ENCODE data around the gene CD59. TPM values are rescaled to one million over a fixed set of nuclear protein-coding genes. Genes with fewer than 3 reads are reported as not detected.
"Not testable (repeated sequence)": the region's sequence is repeated elsewhere in the genome, so short reads cannot be mapped to it uniquely, and the experiment has no call there.

The CD59 gene
- total RNA-seq, 2 experiments from 2014 or later: 26.4 to 27.4 TPM

DNA sequence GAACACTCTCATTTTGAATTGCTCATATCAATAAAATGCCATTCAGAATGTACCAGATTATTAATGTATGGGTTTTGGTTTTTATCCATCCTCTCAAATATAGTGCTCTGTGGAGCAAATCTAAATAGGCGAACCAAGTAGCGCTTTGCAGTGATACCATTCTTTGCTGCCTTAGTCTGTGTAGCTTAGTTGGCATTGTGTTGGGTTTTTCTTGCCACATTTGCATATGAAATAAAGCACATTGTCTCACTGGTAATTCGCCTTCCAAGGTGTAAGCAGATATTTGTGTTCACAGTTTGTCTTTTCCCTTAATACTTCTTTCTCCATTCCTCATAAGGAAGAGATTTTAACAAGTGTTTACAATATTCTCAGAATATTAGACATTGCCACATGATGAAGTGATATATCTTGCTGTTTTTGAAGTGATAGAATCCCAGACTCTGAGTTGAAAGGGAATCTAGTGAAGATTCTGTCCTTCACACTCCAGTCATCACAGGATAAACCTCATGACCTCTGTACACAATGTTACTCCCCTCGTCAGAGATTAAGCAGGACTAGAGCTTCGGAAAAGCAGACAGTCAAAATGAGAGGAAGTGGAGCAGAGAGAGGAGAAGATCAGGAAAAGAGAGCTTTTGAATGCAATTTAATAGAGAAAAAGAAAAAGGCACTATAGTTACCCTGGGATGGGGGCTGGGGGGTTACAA, 52.1 kb downstream of the CD59 start:
- ChIA-PET POLR2A (no interaction called here), CTCF (no interaction called here)

DNA sequence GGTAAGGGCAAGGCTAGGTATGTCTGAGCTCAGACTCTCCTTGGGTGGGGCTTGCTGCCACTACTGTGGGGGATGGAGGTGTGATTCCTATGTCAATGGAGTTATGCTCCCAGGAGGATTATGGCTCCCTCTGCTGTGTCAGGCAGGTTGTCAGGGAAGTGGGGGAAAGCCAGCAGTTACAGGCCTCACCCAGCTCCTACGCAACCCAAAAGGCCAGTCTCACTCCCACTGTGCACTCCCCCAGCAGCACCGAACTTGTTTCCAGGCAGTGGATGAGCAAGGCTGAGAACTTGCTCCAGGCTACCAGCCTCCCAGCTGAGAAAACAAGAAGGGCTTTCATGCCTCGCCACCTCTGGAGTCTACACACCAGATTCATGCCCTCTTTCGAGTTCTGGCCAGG, 53.8 kb downstream of the CD59 start:
- ChIA-PET POLR2A (no interaction called here), CTCF (no interaction called here)

DNA sequence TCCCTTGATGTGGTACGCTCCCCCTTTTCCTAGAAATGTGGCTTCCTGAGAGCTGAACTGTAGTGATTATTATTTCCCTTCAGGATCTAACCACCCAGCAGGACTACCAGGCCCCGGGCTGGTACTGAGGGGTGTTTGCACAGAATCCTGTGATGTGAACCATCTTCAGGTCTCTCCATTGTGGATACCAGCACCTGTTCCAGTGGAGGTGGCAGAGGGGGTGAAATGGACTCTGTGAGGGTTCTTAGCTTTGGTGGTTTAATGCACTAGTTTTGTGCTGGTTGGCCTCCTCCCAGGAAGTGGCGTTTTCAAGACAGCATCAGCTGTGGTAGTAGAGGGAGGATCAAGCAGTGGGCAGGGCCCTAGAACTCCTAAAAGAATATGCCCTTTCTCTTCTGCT, 54.2 kb downstream of the CD59 start:
- POLR2A ChIA-PET: no interaction called here
- CTCF ChIA-PET: no interaction called here

GRCh38 chr11:33678616-33679015, 57.6 kb downstream of the CD59 start:
- POLR2A ChIA-PET, CTCF ChIA-PET: not testable (repeated sequence)

- CTCF ChIA-PET: no interaction called here
- POLR2A ChIA-PET: no interaction called here
Observed at GRCh38 chr11:33674035-33674814, 62.0 kb downstream of the CD59 start.

DNA sequence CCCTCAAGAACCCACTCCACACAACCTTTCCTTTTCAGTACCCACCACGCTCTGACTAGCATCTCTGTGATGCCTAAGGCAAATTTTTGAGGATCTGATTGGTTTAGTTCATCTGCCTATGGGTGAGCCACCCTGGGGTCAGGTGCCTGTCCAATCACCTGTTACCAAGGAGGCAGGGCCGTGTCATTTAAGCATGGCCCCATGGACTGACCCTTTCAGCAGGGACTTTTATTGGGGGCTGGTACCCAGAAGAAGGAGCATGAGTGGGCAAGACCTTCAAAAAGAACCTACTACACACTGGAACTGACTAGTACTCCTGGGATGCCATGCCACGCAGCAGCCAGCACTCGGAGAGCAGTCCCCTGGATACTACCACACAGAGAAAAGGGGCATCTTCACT, 64.0 kb downstream of the CD59 start:
- CTCF ChIA-PET: no interaction called here
- POLR2A ChIA-PET: no interaction called here

- CTCF ChIA-PET: interaction anchor here (1.0 kb wide), 1 partner anchor 18 kb away, joined by 3 read pairs; no protein-coding TSS in a partner anchor
- POLR2A ChIA-PET: interaction anchor here (1.3 kb wide), 1 partner anchor 19 kb away, joined by 3 read pairs; no protein-coding TSS in a partner anchor
Observed at GRCh38 chr11:33670250-33671011, 65.8 kb downstream of the CD59 start.

- ChIA-PET CTCF (no interaction called here), POLR2A (interaction anchor here (1.3 kb wide), 1 partner anchor 20 kb away, joined by 3 read pairs; no protein-coding TSS in a partner anchor)
Observed at GRCh38 chr11:33669598-33670249, 66.5 kb downstream of the CD59 start.

DNA sequence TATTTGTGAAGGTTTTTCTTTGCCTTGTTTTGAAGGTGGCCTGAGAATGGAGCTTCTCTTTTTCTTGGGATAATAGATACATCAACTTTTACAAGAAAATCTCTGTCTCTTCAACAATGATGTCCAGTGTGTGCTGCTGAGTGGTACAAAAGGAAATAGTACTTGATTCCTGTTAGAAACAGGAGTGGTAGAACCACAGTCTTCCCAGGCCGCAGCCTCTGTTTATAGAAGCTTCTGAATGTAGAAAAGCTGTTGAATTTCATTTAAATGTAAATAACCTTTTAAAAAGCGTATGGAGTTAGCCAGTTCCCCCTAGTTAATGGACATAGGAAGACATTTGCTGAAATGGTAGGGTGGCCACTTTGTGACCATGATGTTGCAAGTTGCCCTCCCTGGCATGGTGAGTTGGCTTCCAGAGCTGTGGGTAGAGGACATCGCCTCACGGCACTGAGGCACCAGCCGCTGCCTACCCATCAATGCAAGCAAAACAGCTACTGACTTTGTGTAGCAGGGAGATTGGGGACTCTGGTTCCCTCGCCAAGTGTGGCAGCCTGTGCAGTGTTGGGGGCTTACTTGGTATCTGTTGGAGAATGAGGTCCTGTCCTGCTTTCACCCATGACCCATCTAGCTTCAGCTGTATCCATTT, 67.1 kb downstream of the CD59 start:
- ChIA-PET POLR2A (no interaction called here), CTCF (no interaction called here)

- POLR2A ChIA-PET: no interaction called here
- CTCF ChIA-PET: no interaction called here
Observed at GRCh38 chr11:33668468-33668825, 67.8 kb downstream of the CD59 start.

DNA sequence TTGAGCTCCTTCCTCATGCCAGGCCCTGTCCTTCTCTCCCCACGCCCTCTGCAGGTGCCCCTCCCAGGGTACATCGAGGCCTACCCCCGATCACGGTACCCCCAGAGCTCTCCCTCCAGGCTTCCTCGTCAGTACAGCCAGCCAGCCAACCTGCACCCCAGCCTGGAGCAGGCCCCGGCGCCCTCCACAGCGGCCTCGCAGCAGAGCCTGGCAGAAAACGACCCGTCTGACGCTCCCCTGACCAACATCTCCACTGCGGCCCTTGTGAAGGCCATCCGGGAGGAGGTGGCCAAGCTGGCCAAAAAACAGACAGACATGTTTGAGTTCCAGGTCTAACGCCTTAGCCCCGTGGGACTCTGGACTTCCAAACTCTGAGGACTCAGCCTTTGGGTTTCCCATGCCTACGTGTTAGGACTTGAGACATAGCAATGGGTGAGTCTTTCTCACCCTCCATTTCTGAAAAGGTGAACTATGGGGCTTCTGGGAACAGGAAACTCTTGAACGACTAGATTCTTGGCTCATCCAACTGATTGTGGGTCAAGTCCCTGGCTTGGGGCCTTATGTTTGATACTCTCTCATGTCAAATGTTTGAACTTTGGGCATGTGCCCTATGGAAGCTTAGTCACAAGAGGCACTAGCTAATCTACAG, 68.3 kb downstream of the CD59 start:
- CTCF ChIA-PET: no interaction called here
- POLR2A ChIA-PET: no interaction called here

DNA sequence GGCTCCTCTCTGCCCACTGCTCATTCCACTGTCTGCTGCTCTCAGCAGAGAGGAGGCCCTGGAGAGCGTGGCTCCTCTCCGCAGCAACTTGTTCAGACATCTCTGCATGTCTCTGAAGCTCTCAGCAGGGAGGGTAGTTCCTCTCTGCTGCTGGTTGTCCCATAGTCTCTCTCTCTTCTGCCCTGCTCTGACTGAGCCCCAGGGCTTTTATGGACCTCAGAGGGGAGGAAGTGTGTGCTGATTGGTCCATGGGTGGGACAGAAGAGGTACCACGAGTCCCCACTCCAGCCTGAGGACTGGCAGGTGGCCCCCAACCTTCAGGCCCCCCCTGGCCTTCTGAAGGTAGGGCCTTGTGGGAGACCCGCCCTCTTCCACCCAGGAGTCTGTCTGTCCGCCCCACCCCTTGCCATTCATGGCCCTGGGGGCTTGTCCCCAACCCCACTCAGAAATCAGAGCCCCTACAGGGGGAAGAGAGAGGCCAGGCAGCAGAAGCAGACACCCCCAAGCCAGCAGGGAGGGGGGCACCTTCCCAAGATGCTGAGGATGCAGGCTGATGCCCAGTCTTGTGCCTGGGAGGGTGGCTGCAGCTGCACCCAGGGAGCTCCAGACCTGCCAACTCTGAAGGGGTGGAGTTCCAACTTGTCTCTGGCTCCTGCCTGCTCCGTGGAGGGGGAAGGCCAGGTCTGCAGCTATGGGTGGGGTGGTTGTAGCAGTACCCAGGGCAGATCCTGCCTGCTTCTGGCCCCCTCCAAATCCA, 70.7 kb downstream of the CD59 start:
- CTCF ChIA-PET: no interaction called here
- POLR2A ChIA-PET: no interaction called here

- ChIA-PET CTCF (no interaction called here), POLR2A (no interaction called here)
Observed at GRCh38 chr11:33664827-33665226, 71.4 kb downstream of the CD59 start.

- CTCF ChIA-PET: no interaction called here
- POLR2A ChIA-PET: no interaction called here
Observed at GRCh38 chr11:33664166-33664565, 72.1 kb downstream of the CD59 start.

GRCh38 chr11:33663121-33663520, 73.1 kb downstream of the CD59 start:
- ChIA-PET CTCF (no interaction called here), POLR2A (no interaction called here)

DNA sequence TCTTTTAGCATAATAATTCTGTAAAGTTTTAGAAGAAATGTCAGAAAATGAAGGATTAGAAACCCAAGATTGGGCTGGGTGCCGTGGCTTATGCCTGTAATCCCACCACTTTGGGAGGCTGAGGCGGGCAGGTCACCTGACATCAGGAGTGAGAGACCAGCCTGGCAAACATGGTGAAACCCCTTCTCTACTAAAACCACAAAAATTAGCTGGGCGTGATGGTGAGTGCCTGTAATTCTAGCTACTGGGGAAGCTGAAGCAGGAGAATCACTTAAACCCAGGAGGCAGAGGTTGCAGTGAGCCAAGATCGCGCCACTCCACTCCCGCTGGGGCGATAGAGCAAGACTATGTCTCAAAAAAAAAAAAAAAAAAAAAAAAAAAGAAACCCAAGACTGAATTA, 74.7 kb downstream of the CD59 start:
- POLR2A ChIA-PET: not testable (repeated sequence)

DNA sequence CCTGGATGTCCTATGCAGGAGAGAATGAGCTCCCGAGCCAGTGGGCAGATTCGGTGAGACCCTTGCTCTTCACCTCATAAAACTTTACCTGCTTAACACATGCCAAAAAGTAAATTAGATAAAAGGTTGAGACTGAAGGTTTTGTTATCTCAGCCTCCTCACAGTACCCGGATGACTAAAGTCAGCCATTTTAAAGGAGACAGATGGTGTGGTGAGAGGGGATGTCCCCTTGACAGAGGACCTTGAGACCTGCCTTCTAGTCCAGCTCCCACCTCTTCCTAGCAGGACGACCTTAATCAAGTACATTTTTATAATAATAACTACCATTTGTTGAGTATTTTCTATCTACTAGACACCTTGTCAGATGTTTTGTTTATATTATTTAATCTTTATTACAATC, 75.3 kb downstream of the CD59 start:
- CTCF ChIA-PET: no interaction called here
- POLR2A ChIA-PET: no interaction called here

More for the DNA sequence above, 74.7 kb downstream of the CD59 start:
- CTCF ChIA-PET: not testable (repeated sequence)

DNA sequence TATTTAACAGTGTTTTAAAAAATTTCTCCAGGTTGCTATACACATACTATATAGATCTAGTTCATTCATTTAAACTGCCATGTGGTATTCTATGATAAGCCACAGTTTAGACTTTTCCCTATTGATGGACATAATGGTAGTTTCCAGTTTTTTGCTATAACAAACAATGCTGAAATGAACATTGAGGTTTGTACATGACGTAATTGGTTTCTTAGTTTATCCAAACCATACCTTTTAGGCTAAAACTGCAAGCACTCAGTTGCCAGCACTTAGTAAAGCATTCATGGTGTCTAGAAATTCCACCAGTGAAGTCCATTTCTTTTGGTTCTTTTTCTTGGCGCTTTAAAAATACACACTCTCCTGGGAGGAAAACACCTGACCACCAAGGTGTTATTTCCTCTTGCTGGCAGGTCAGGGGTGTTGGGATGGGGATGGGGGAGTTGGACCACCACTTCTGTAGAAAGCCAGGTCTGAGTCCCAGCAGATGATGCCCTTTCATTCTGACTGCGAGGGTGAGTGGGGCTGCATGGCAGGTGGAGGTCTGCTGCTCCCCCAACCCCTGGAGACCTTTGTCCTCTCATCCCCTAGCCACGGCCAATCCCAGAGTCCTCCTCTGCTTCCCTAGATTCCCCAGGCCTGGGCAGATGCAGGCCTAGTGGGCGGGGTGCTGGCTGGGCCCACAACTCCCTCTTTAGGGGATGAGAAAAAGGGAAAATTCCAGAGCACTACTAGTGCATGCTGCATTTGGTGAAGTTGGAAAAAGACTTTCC, 76.7 kb downstream of the CD59 start:
- CTCF ChIA-PET: no interaction called here
- POLR2A ChIA-PET: no interaction called here
